ENCODE results near the gene CAPN5.

- TF ChIP-seq MAX (IDR thresholded peaks at IDR 0.05) (no peak), CTCF (IDR thresholded peaks at IDR 0.05; ENCODE audit: control extremely low read depth in 1 of 3, insufficient read depth in 1 of 3, low read depth in 1 of 3, low read length in 3 of 3) (peak in 2 of 3 experiments; percentile 55 to 60; a peak in 3 of 4 replicates), NRF1 (IDR thresholded peaks at IDR 0.05; ENCODE audit: low read depth, low read length) (no peak), ZNF274 (IDR thresholded peaks at IDR 0.05; ENCODE audit: borderline replicate concordance, extremely low read depth, low read length) (no peak), TAF1 (IDR thresholded peaks at IDR 0.05; ENCODE audit: low read depth, low read length) (no peak), POLR2A (IDR thresholded peaks at IDR 0.05; ENCODE audit: control extremely low read depth in 1 of 2, low read depth in 2 of 2, low read length in 2 of 2) (no peak), POLR2AphosphoS5 (IDR thresholded peaks at IDR 0.05; ENCODE audit: low read depth, low read length) (no peak), SP1 (IDR thresholded peaks at IDR 0.05; ENCODE audit: low read depth, low read length) (0 out of 2 replicates have a peak, but pooled peaks have one; percentile 20)
Measured at GRCh38 chr11:77047007-77047927, 19.5 kb upstream of the CAPN5 start.
